ENCODE measurements around the gene KRT74. TPM values are rescaled to one million over a fixed set of nuclear protein-coding genes. Genes with fewer than 3 reads are reported as not detected.

The KRT74 gene
- total RNA-seq, 1 donor from 2014 or later: 0.10 TPM

- DNase-seq: peak; percentile 65
Observed at GRCh38 chr12:52519826-52520662, 53.6 kb downstream of the KRT74 start, which contains the start of gene KRT5. KRT5 (minus strand) TSS chr12:52520394; CDS start chr12:52520296, 98 bp downstream.

- DNase-seq: peak; percentile 55
Observed at GRCh38 chr12:52519387-52519703, 54.3 kb downstream of the KRT74 start.

GRCh38 chr12:52518574-52519386 lies 54.9 kb downstream of the KRT74 start:
- DNase-seq: no peak

- DNase-seq: no peak
Observed at GRCh38 chr12:52517888-52518287, 55.8 kb downstream of the KRT74 start.

GRCh38 chr12:52517005-52517835 lies 56.4 kb downstream of the KRT74 start:
- DNase-seq: no peak

- no peak for DNase-seq
Observed at GRCh38 chr12:52515927-52516831, 57.5 kb downstream of the KRT74 start.

Other genes with a start within 250 kb of the KRT74 start
- gene KRT85, start 206.4 kb downstream of the KRT74 start, total RNA-seq: not detected
- gene KRT84, start 188.2 kb downstream of the KRT74 start, total RNA-seq: not detected
- not detected for gene KRT82, start 167.5 kb downstream of the KRT74 start, total RNA-seq
- 0.21 TPM for gene KRT75, start 139.5 kb downstream of the KRT74 start, total RNA-seq
- 17.0 TPM for gene KRT6B, start 121.7 kb downstream of the KRT74 start, total RNA-seq
- 19.3 TPM for gene KRT6C, start 100.0 kb downstream of the KRT74 start, total RNA-seq
- 299 TPM for gene KRT6A, start 80.6 kb downstream of the KRT74 start, total RNA-seq
- 1,219 TPM for gene KRT5, start 53.4 kb downstream of the KRT74 start, total RNA-seq
- not detected for gene KRT71, start 20.7 kb downstream of the KRT74 start, total RNA-seq
- gene KRT72, start 27.6 kb upstream of the KRT74 start, total RNA-seq: 0.21 TPM
- gene KRT73, start 44.7 kb upstream of the KRT74 start, total RNA-seq: not detected
- gene KRT2, start 78.4 kb upstream of the KRT74 start, total RNA-seq: not detected
- gene KRT1, start 106.6 kb upstream of the KRT74 start, total RNA-seq: not detected
- 0.10 TPM for gene KRT77, start 129.7 kb upstream of the KRT74 start, total RNA-seq
- 0.31 TPM for gene KRT76, start 203.5 kb upstream of the KRT74 start, total RNA-seq
- gene KRT3, start 222.3 kb upstream of the KRT74 start, total RNA-seq: not detected
- 420 TPM for gene KRT4, start 240.3 kb upstream of the KRT74 start, total RNA-seq